WTC11 (cell line): ENCODE data around the gene POLDIP2. TPM values are rescaled to one million over a fixed set of nuclear protein-coding genes. Genes with fewer than 3 reads are reported as not detected.

Experiments used
- ATAC-seq: fragments of 200-7000 bp; cut with Tn5 transposase; 2 replicates; pipeline ENCODE4 v1.10.0; 2021; ENCODE audit warnings: mild to moderate bottlenecking, moderate library complexity
- CTCF ChIA-PET: fragments of 300-600 bp; sonication (Branson Sonifier 250); formaldehyde crosslinking; loops from one replicate; lab custom pipeline; 2021; ENCODE audit warnings: antibody characterized with exemption; lab: Charles Lee
- POLR2A ChIA-PET: fragments of 350-600 bp; sonication (Branson Sonifier 250); formaldehyde crosslinking; loops from one replicate; lab custom pipeline; 2021; ENCODE audit warnings: antibody characterized with exemption; lab: Charles Lee
- DNase-seq: peaks from one replicate; pipeline ENCODE4 v3.0.0; 2021; ENCODE audit warnings: low spot score
- H3K27ac Mint-ChIP-seq: 2 replicates; pipeline ENCODE4 v1.8.0; 2021; ENCODE audit warnings: mixed read lengths
- H3K27me3 Mint-ChIP-seq: 2 replicates; pipeline ENCODE4 v1.8.0; 2021; ENCODE audit warnings: low read depth, mild to moderate bottlenecking, moderate library complexity, mixed read lengths
- H3K36me3 Mint-ChIP-seq: 2 replicates; pipeline ENCODE4 v1.8.0; 2021; ENCODE audit warnings: mixed read lengths
- H3K4me1 Mint-ChIP-seq: 2 replicates; pipeline ENCODE4 v1.8.0; 2022; ENCODE audit warnings: mixed read lengths
- H3K4me3 Mint-ChIP-seq: 2 replicates; pipeline ENCODE4 v1.8.0; 2021; ENCODE audit warnings: mild to moderate bottlenecking, moderate library complexity, mixed read lengths
- H3K9me3 Mint-ChIP-seq: 2 replicates; pipeline ENCODE4 v1.8.0; 2021; ENCODE audit warnings: mixed read lengths
- AFF4 ChIP-seq: sonication (generic); formaldehyde crosslinking; IDR thresholded peaks from 2 replicates; pipeline ENCODE4 v1.8.1; 2023; ENCODE audit warnings: mild to moderate bottlenecking, missing genetic modification reagents, borderline replicate concordance
- ATF6 ChIP-seq: sonication (generic); formaldehyde crosslinking; IDR thresholded peaks from 2 replicates; pipeline ENCODE4 v1.8.1; 2023; ENCODE audit warnings: mild to moderate bottlenecking, missing genetic modification reagents
- CREB1 ChIP-seq: sonication (generic); formaldehyde crosslinking; IDR thresholded peaks from 2 replicates; pipeline ENCODE4 v1.8.0; 2023; ENCODE audit warnings: mild to moderate bottlenecking, missing genetic modification reagents
- ETV6 ChIP-seq: sonication (generic); formaldehyde crosslinking; IDR thresholded peaks from 2 replicates; pipeline ENCODE4 v1.8.1; 2022; ENCODE audit warnings: mild to moderate bottlenecking, missing genetic modification reagents
- FOXP4 ChIP-seq: sonication (generic); formaldehyde crosslinking; IDR thresholded peaks from 2 replicates; pipeline ENCODE4 v1.8.0; 2022; ENCODE audit warnings: mild to moderate bottlenecking, missing genetic modification reagents
- JAZF1 ChIP-seq: fragments of 250-450 bp; sonication (Bioruptor Pico); IDR thresholded peaks from 2 replicates; pipeline ENCODE4 v1.9.0; 2021; ENCODE audit warnings: moderate library complexity, mild to moderate bottlenecking, inconsistent platforms
- KAT7 ChIP-seq: sonication (generic); formaldehyde crosslinking; IDR thresholded peaks from 2 replicates; pipeline ENCODE4 v1.8.1; 2023; ENCODE audit warnings: missing genetic modification reagents, mild to moderate bottlenecking, borderline replicate concordance
- RELA ChIP-seq: sonication (generic); formaldehyde crosslinking; IDR thresholded peaks from 2 replicates; pipeline ENCODE4 v1.8.1; 2022; ENCODE audit warnings: missing genetic modification reagents, mild to moderate bottlenecking, borderline replicate concordance
- RORB ChIP-seq: fragments of 250-450 bp; sonication (Bioruptor Pico); IDR thresholded peaks from 2 replicates; pipeline ENCODE4 v1.9.0; 2021; ENCODE audit warnings: mild to moderate bottlenecking
- TEAD1 ChIP-seq: sonication (generic); formaldehyde crosslinking; IDR thresholded peaks from 2 replicates; pipeline ENCODE4 v1.8.0; 2022; ENCODE audit warnings: mild to moderate bottlenecking, missing genetic modification reagents
- USF1 ChIP-seq: sonication (generic); formaldehyde crosslinking; IDR thresholded peaks from 2 replicates; pipeline ENCODE4 v1.8.0; 2022; ENCODE audit warnings: mild to moderate bottlenecking, missing genetic modification reagents
- ZNF396 ChIP-seq: fragments of 250-450 bp; sonication (Bioruptor Pico); IDR thresholded peaks from 2 replicates; pipeline ENCODE4 v1.8.0; 2021; ENCODE audit warnings: mild to moderate bottlenecking, moderate library complexity, borderline replicate concordance
- total RNA-seq: library from RNA; stranded (reverse); gene quantifications from 3 replicates; pipeline ENCODE4 v1.2.3, GENCODE V29; 2021
- TF ChIP-seq, protein P1 (sequence below): fragments of 250-450 bp; sonication (Bioruptor Pico); conservative IDR thresholded peaks from 2 replicates; pipeline ENCODE4 v1.9.0; 2021; ENCODE audit warnings: mild to moderate bottlenecking
- TF ChIP-seq, protein P2 (sequence below): fragments of 250-450 bp; sonication (Bioruptor Pico); IDR thresholded peaks from 2 replicates; pipeline ENCODE4 v1.9.0; 2021; ENCODE audit warnings: mild to moderate bottlenecking

The POLDIP2 gene
- total RNA-seq, 1 experiment from 2014 or later = 85.4 TPM

- TF ChIP-seq FOXP4 (CRISPR knock-in tag) (peak; percentile 77; the same call in 1 of the 2 replicates), KAT7 (CRISPR knock-in tag) (no peak), AFF4 (CRISPR knock-in tag) (no peak), ZNF396 (CRISPR knock-in tag) (no peak), RELA (CRISPR knock-in tag) (no peak), CREB1 (CRISPR knock-in tag) (peak; percentile 24; the same call in 1 of the 2 replicates)
Measured at GRCh38 chr17:28335201-28335958, 21.9 kb downstream of the POLDIP2 start, which contains the start of the genes IFT20 and TNFAIP1 (continued).

DNA sequence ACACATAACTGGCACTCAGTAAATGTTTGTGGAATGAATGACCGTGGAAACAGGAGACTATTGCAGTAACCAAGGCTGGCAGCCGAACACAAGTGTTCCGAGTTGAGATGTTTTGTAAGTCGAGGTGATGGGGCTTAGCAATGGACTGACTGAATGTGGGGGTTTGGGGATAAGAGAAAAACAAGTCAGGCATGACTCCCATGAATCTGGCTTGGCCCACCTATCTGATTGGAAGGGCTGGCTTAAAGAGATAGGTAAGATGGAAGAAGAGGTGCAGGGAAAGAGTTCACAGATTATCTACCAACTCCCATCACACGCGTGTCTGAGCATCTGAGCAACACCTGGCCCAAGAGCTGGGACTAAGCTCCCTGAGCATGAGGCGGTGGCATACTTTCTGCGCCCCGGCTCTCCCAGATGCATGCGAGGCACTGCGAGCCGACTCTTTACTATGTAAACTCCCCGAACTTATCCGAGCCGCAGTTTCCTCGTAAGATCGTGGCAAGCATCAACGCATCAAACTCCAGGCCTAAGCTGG, 22.6 kb downstream of the POLDIP2 start:
- peak overlapping the region; percentile 91 for H3K27ac Mint-ChIP-seq

More for the DNA sequence above, 22.6 kb downstream of the POLDIP2 start:
- ChIA-PET CTCF (interaction anchor here (1.1 to 3.6 kb wide), 10 partner anchors 9 to 619 kb away, joined by 4 to 26 read pairs (median 14); partner anchors contain the start of genes POLDIP2, SARM1, SLC46A1 and TMEM97), POLR2A (interaction anchor here (0.9 to 2.5 kb wide), 6 partner anchors 9 to 41 kb away, joined by 3 to 17 read pairs (median 6); partner anchors contain the start of genes POLDIP2 and TMEM97)
- H3K27me3 Mint-ChIP-seq = no peaks in the 10 kb centered on the region
- no peaks in the 10 kb centered on the region for H3K36me3 Mint-ChIP-seq
- no peak for TF ChIP-seq TEAD1 (CRISPR knock-in tag)
- TF ChIP-seq ATF6 (CRISPR knock-in tag) = no peak
- no peak for TF ChIP-seq ETV6 (CRISPR knock-in tag)
- no peak for TF ChIP-seq JAZF1 (CRISPR knock-in tag)
- no peak for TF ChIP-seq ZNF396 (CRISPR knock-in tag)
- TF ChIP-seq RORB = no peak
- no peak for TF ChIP-seq USF1 (CRISPR knock-in tag)
- TF ChIP-seq, protein P1, sequence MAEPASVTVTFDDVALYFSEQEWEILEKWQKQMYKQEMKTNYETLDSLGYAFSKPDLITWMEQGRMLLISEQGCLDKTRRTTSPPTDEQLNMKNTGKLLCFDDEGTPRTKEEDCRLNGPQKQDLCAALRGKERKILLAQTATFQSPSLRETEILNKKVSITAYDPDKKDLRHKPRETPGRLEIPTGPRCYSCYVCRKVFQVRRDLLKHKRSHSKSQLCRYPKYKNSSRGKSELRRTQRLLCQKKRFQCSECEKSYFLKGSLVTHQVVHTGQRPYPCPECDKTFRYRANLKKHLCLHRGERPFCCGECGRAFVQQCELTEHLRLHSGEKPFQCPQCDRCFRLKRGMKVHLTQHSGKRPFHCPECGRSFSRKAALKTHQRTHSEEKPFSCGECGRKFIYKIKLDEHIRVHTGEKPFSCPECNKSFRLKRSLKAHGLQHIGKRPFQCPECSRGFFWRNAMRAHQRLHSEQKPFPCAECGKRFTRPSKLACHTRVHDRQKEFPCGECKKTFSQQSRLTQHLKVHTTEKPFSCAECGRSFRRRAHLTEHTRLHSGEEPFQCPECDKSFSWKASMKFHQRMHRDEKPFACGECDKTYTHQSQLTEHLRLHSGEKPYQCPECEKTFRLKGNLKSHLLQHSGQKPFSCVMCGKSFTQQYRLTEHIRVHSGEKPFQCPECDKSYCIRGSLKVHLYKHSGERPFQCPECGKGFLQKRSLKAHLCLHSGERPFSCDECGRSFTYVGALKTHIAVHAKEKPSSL (CRISPR knock-in tag) = no peak
- TF ChIP-seq, protein P2, sequence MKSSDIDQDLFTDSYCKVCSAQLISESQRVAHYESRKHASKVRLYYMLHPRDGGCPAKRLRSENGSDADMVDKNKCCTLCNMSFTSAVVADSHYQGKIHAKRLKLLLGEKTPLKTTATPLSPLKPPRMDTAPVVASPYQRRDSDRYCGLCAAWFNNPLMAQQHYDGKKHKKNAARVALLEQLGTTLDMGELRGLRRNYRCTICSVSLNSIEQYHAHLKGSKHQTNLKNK (CRISPR knock-in tag) = no peak
- H3K9me3 Mint-ChIP-seq = no peaks in the 10 kb centered on the region
- peak overlapping the region; percentile 99 for H3K4me3 Mint-ChIP-seq
- DNase-seq = no peak
- H3K4me1 Mint-ChIP-seq = peaks cover 20% of the 10 kb centered on the region
- no peak for ATAC-seq
